Tibial nerve (tissue), 4 donors: ENCODE measurements around the gene PLA2G12A. TPM values are rescaled to one million over a fixed set of nuclear protein-coding genes. Genes with fewer than 3 reads are reported as not detected.

Experiments
- DNase-seq, 2 donors: peaks; one replicate each; pipeline ENCODE4 v3.0.0-alpha.2; 2019; ENCODE audit warnings: low spot score in 2 of 2
- H3K27ac ChIP-seq, 4 donors: fragments of 200-600 bp; sonication (generic) in 3 of 4; one replicate each; pipeline ENCODE4 v1.5.1; 2017 to 2019; ENCODE audit warnings: mild to moderate bottlenecking in 1 of 4
- H3K27me3 ChIP-seq, 2 donors: fragments of 200-600 bp; sonication (generic) in 1 of 2; one replicate each; pipeline versions ENCODE4 v1.5.1 to v1.6.0; 2017 to 2019
- H3K36me3 ChIP-seq, 3 donors: fragments of 200-600 bp; sonication (generic); one replicate each; pipeline ENCODE4 v1.5.1; 2018 to 2019
- H3K4me1 ChIP-seq, 4 donors: fragments of 200-600 bp; sonication (generic) in 3 of 4; one replicate each; pipeline ENCODE4 v1.5.1; 2017 to 2019
- H3K4me3 ChIP-seq, 4 donors: fragments of 200-600 bp; sonication (generic) in 3 of 4; one replicate each; pipeline ENCODE4 v1.5.1; 2017 to 2019; ENCODE audit warnings: mild to moderate bottlenecking in 1 of 4, moderate library complexity in 1 of 4
- H3K9me3 ChIP-seq, 4 donors: fragments of 200-600 bp; sonication (generic) in 3 of 4; one replicate each; pipeline ENCODE4 v1.5.1; 2017 to 2019
- EP300 ChIP-seq, 2 donors: sonication (generic); formaldehyde crosslinking; IDR thresholded peaks; one replicate each; pipeline ENCODE4 v1.6.1; 2017; ENCODE audit warnings: antibody characterized with exemption in 2 of 2, mild to moderate bottlenecking in 1 of 2
- POLR2A ChIP-seq, 2 donors: fragments of 450-650 bp; IDR thresholded peaks; one replicate each; pipeline ENCODE4 v1.6.1; 2017; ENCODE audit warnings: antibody characterized with exemption in 2 of 2, mild to moderate bottlenecking in 2 of 2, moderate library complexity in 2 of 2
- WGBS, 2 donors: methylation state at CpG; one replicate each; pipeline ENCODE4 v1.1.5; 2018; 5-methylcytosine and 5-hydroxymethylcytosine counted together
- total RNA-seq, 4 donors: library from RNA; depleted of rRNA; stranded (reverse); fragments of >200 nt; gene quantifications; one replicate each; pipeline ENCODE4 v1.1.0, GENCODE V29; 2016
- TF ChIP-seq, protein P1 (sequence below), 5 experiments: fragments of 200-600 bp in 3 of 5; fragments of 450-650 bp in 2 of 5; sonication (generic) in 3 of 5; IDR thresholded peaks; one replicate each; pipeline ENCODE4 v1.5.1; 2016 to 2019; ENCODE audit warnings: antibody characterized with exemption in 5 of 5, mild to moderate bottlenecking in 3 of 5, moderate library complexity in 2 of 5

PLA2G12A gene
- total RNA-seq, 4 donors from 2014 or later: 17.8 to 27.0 (median 22.4) TPM

DNA sequence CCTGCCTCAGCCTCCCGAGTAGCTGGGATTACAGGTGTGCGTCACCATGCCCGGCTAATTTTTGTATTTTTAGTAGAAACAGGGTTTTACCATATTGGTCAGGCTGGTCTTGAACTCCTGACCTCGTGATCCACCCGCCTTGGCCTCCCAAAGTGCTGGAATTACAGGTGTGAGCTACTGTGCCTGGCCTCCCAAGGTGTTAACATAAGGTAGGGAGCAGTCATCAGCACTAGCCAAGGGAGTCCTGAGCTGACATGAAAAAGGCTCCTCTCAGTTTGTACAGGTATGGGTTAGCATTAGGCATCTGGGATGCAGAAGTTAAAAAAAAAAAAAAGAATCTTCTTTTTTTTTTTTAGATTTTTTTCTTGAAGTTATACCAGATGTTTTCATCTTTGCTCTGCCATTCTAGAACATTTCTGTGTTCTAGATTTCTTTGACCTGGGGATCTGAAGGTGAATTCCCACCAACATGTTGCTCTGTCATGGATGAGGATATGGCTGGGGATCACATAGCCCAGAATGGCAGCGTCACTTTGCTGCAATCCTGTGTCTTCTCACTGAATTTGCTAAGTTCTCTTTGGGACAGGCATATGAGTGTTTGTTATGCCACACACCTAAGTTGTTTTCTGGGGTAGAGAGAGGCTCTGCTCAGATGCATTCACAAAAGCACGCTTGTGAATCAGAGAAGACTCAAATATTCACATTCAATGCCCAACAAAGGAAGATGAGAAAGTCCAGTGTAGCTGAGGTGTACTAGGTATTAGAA is 24.4 kb upstream of the PLA2G12A start:
- Histone ChIP-seq H3K4me1 (no peaks in the 10 kb centered on the region), H3K27me3 (no peaks in the 10 kb centered on the region), H3K27ac (no peak overlapping the region), H3K36me3 (no peaks in the 10 kb centered on the region), H3K4me3 (no peak overlapping the region), H3K9me3 (no peaks in the 10 kb centered on the region)
- no peak for TF ChIP-seq POLR2A (IDR thresholded peaks at IDR 0.05)
- TF ChIP-seq, protein P1, sequence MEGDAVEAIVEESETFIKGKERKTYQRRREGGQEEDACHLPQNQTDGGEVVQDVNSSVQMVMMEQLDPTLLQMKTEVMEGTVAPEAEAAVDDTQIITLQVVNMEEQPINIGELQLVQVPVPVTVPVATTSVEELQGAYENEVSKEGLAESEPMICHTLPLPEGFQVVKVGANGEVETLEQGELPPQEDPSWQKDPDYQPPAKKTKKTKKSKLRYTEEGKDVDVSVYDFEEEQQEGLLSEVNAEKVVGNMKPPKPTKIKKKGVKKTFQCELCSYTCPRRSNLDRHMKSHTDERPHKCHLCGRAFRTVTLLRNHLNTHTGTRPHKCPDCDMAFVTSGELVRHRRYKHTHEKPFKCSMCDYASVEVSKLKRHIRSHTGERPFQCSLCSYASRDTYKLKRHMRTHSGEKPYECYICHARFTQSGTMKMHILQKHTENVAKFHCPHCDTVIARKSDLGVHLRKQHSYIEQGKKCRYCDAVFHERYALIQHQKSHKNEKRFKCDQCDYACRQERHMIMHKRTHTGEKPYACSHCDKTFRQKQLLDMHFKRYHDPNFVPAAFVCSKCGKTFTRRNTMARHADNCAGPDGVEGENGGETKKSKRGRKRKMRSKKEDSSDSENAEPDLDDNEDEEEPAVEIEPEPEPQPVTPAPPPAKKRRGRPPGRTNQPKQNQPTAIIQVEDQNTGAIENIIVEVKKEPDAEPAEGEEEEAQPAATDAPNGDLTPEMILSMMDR (IDR thresholded peaks at IDR 0.05): no peak
- 80 to 84% methylated on average over 7 of the region's 7 CpGs for WGBS, 2 donors
- no peak for DNase-seq

GRCh38 chr4:109752525-109752924 is 22.7 kb upstream of the PLA2G12A start:
- no peak for DNase-seq
- H3K36me3 ChIP-seq: no peaks in the 10 kb centered on the region
- no peak overlapping the region for H3K27ac ChIP-seq
- H3K4me1 ChIP-seq: no peaks in the 10 kb centered on the region
- H3K27me3 ChIP-seq: no peaks in the 10 kb centered on the region
- no peak for TF ChIP-seq EP300 (IDR thresholded peaks at IDR 0.05)
- TF ChIP-seq, protein P1 (IDR thresholded peaks at IDR 0.05): no peak
- TF ChIP-seq POLR2A (IDR thresholded peaks at IDR 0.05): no peak
- no peak overlapping the region for H3K4me3 ChIP-seq
- WGBS, 2 donors: 0% methylated on average over 1 of the region's 1 CpG
- no peaks in the 10 kb centered on the region for H3K9me3 ChIP-seq

GRCh38 chr4:109751852-109752251 is 22.0 kb upstream of the PLA2G12A start:
- 83% methylated on average over 4 of the region's 4 CpGs for WGBS, 2 donors
- no peaks in the 10 kb centered on the region for H3K36me3 ChIP-seq
- no peak overlapping the region for H3K27ac ChIP-seq
- H3K27me3 ChIP-seq: no peaks in the 10 kb centered on the region
- no peaks in the 10 kb centered on the region for H3K9me3 ChIP-seq
- no peak for TF ChIP-seq EP300 (IDR thresholded peaks at IDR 0.05)
- TF ChIP-seq, protein P1 (IDR thresholded peaks at IDR 0.05): no peak
- no peak for TF ChIP-seq POLR2A (IDR thresholded peaks at IDR 0.05)
- no peak overlapping the region for H3K4me3 ChIP-seq
- no peak for DNase-seq
- no peaks in the 10 kb centered on the region for H3K4me1 ChIP-seq

DNA sequence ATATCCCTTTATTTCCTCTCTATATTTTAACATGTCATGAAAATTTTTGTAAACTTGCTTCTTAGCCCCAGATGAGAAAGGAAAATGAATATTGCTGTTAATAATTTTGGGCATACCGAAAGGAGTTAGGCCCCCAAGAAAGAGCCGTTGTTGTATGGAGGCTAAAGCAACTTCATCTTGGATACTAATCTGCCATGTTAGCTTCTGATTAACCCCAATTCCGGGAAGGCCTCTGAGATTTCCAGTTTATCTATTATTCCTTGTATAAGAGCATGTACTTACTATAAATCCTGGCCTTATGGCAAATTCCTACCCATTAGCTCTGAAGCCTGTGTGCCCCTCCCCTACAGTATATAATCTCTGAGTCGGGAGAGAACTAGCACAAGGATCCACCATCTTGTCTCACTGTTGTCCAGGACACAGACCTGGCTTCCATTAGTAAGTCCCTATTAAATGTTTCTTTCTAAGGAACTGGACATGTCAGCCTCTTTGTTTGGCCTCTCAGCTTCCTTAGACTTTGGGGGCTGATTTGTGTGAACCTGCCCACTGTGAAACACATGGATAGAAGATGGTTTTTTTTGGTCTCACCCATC is 20.9 kb upstream of the PLA2G12A start:
- Histone ChIP-seq H3K4me3 (no peak overlapping the region), H3K27ac (no peak overlapping the region), H3K9me3 (no peaks in the 10 kb centered on the region), H3K27me3 (no peaks in the 10 kb centered on the region), H3K4me1 (no peaks in the 10 kb centered on the region), H3K36me3 (no peaks in the 10 kb centered on the region)
- WGBS, 2 donors: 90 to 93% methylated on average over 4 of the region's 4 CpGs
- TF ChIP-seq, protein P1 (IDR thresholded peaks at IDR 0.05): no peak
- TF ChIP-seq EP300 (IDR thresholded peaks at IDR 0.05) (no peak), POLR2A (IDR thresholded peaks at IDR 0.05) (no peak)
- no peak for DNase-seq

DNA sequence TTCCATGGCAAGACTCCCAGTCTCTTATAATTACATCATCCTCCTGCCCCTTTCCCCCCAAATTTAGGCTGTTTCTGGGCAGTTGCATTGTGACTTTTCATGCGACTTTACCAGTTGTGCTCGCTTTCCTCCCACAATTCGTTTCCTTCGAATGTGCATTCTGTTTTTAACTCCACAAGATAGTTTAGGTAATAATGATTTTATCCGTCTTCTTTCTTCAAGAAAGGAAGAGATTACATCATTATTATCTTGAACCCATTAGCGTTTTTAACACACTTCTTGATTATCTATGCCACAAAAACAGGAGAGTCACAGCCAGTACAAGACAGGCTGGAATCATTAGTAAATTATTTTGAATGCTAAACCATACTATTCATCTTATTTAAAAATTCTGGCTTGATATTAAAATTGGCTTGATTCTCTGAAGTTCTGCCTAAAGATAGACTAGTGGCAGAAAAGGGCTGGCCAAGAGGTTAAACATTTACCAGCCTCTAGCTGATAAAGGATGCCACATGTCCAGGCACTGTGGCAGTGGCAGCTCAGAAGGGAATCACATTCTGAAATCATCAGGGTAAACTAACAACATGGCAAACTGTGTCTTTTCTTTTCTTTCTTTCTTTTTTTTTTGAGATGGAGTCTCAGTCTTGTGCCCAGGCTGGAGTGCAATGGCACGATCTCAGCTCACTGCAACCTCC is 19.7 kb upstream of the PLA2G12A start:
- no peaks in the 10 kb centered on the region for H3K4me1 ChIP-seq
- H3K9me3 ChIP-seq: no peaks in the 10 kb centered on the region
- 74% methylated on average over 7 of the region's 7 CpGs for WGBS, 2 donors
- TF ChIP-seq, protein P1 (IDR thresholded peaks at IDR 0.05): no peak
- TF ChIP-seq EP300 (IDR thresholded peaks at IDR 0.05): no peak
- TF ChIP-seq POLR2A (IDR thresholded peaks at IDR 0.05): no peak
- no peak overlapping the region for H3K27ac ChIP-seq
- H3K36me3 ChIP-seq: no peaks in the 10 kb centered on the region
- no peak for DNase-seq
- no peaks in the 10 kb centered on the region for H3K27me3 ChIP-seq
- H3K4me3 ChIP-seq: no peak overlapping the region
